Measurements from ENCODE around the gene ZNF423.

The ZNF423 gene

DNA sequence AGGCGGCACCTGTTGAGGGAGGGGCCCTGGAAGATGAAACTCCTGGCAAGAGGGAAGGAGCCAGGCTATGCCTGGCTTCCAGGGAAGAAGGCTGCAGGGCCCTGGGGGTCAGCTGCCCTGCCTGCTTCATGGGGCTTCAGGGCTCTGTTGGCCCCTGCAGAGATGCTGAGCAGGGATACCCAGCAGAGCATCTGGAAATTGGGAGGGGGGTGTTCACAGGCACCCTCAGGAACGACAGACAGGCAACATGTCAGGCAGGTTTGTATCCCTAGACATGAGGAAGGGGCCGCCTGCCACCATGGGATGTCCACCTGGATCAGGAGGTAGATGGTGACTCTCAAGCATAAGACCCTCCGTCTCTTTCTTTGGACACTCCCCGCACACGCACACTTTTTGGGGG is 13.8 kb upstream of the ZNF423 start:
- TF ChIP-seq, protein P1, sequence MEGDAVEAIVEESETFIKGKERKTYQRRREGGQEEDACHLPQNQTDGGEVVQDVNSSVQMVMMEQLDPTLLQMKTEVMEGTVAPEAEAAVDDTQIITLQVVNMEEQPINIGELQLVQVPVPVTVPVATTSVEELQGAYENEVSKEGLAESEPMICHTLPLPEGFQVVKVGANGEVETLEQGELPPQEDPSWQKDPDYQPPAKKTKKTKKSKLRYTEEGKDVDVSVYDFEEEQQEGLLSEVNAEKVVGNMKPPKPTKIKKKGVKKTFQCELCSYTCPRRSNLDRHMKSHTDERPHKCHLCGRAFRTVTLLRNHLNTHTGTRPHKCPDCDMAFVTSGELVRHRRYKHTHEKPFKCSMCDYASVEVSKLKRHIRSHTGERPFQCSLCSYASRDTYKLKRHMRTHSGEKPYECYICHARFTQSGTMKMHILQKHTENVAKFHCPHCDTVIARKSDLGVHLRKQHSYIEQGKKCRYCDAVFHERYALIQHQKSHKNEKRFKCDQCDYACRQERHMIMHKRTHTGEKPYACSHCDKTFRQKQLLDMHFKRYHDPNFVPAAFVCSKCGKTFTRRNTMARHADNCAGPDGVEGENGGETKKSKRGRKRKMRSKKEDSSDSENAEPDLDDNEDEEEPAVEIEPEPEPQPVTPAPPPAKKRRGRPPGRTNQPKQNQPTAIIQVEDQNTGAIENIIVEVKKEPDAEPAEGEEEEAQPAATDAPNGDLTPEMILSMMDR (IDR thresholded peaks at IDR 0.05; ENCODE audit: borderline replicate concordance, control extremely low read depth, extremely low read depth, insufficient read depth, missing control alignments), result no peak
- DNase-seq (ENCODE audit: low spot score), result no peak
- in situ Hi-C loops (cut with MboI; ENCODE audit: low sequenced_read_pairs, unreplicated experiment), result no loop called here

DNA sequence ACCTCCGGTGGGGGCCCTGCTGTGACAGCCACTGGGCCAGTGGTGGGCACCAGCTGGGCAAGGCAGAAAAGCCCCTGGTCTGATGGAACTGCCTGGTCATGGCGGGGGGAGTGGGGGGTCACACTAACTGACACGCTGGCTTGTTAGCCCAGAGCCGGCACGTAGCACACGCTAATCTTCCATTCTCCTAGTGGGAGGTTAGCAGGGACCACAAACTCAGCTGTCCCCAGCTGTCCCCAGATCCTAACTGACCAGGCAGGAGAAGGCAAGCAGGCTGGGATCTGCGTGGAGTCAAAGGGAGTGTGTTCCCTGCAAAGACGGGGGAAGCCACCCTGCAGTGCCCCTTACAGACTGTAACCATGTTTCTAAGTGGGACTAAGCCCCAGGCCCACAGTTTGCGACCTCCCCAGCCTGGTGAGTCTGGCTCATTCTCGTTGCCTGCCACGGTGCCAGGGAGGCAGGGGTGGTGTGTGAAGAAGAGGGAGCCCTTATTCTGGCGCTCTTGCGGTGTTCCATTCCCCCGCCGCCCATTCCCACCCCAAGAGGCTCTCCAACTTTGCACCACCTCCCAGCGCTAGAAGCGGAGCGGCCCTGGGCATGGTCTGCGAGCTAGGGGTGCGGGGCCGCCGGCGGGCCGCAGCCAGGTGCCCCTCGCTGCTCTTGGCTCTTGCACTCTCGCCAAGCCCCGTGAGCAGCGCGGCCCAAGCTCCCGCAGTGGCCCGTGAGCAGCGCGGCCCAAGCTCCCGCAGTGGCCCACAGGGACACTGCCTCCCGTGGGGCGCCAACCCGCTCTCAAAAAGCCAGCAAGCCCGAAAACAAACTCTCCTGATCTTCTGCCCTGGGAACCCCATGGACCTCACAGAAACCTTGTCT is 12.1 kb upstream of the ZNF423 start:
- TF ChIP-seq, protein P1 (IDR thresholded peaks at IDR 0.05; ENCODE audit: borderline replicate concordance, control extremely low read depth, extremely low read depth, insufficient read depth, missing control alignments), result no peak
- in situ Hi-C loops (cut with MboI; ENCODE audit: low sequenced_read_pairs, unreplicated experiment), result no loop called here
- DNase-seq (ENCODE audit: low spot score), result no peak

DNA sequence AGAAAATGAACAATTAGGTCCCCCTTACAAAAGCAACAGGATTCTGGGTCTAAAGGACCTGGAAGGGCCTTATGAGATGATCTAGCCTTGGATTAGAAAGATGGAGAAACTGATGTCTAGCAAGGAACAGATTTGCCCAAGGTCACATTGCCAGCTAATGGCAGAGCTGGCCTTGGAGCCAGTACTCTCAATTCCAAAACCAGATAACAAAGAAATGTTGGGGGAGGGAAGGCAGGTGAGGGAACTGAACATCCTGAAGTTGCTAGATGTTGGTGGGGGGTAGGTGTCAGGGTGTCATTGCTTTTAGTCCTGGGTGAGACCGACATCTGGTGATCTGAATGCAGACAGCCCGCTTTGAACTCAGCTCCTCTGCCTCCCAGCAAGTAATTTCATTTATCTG is 11.3 kb upstream of the ZNF423 start:
- no peak for DNase-seq (ENCODE audit: low spot score)
- in situ Hi-C loops (cut with MboI; ENCODE audit: low sequenced_read_pairs, unreplicated experiment), result no loop called here
- TF ChIP-seq, protein P1 (IDR thresholded peaks at IDR 0.05; ENCODE audit: borderline replicate concordance, control extremely low read depth, extremely low read depth, insufficient read depth, missing control alignments), result no peak

DNA sequence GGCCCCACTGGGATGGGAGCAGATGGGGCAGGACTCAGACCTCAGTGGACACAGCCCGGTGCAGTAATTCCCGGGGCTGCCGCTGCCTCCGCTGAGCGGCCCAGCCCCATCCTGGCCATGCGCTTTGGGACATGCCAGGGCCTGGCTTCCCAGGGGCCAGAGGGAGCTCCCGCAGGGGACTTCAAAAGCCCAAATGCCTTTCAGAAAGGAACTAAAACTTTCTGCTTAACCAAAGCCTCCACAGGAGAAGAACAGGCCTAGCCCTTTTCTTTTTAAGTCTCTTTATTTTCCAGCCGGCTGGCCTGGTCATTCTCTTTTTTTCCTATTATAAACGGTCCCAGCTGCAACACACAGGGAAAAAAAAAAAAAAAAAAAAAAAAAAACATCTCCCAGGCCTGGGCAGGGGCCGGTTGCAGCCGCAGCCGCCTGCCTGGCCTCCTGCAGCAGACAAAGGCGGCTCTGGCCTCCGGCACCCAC is 10.7 kb upstream of the ZNF423 start:
- in situ Hi-C loops (cut with MboI; ENCODE audit: low sequenced_read_pairs, unreplicated experiment), result no loop called here
- TF ChIP-seq, protein P1 (IDR thresholded peaks at IDR 0.05; ENCODE audit: borderline replicate concordance, control extremely low read depth, extremely low read depth, insufficient read depth, missing control alignments), result no peak
- DNase-seq (ENCODE audit: low spot score), result no peak

DNA sequence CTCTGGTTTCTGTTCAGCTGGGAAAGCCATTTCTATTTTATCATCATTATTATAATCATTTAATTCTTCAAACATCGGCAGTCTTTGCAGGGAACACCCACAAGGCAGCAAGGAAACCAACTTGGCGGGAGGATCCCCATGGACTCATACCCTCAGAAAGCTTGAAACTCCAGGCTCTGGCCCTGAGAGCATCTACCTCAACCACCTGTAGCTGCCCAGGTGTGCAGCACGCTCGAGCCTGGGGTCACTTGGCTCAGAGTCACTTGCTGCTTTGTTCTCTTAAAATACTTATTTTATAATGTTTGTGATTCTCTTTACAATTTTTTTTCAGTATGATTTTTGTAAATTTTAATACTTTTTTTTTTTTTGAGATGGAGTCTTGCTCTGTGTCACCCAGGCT is 6.8 kb upstream of the ZNF423 start:
- in situ Hi-C loops (cut with MboI; ENCODE audit: low sequenced_read_pairs, unreplicated experiment), result no loop called here
- TF ChIP-seq, protein P1 (IDR thresholded peaks at IDR 0.05; ENCODE audit: borderline replicate concordance, control extremely low read depth, extremely low read depth, insufficient read depth, missing control alignments), result no peak
- no peak for DNase-seq (ENCODE audit: low spot score)

DNA sequence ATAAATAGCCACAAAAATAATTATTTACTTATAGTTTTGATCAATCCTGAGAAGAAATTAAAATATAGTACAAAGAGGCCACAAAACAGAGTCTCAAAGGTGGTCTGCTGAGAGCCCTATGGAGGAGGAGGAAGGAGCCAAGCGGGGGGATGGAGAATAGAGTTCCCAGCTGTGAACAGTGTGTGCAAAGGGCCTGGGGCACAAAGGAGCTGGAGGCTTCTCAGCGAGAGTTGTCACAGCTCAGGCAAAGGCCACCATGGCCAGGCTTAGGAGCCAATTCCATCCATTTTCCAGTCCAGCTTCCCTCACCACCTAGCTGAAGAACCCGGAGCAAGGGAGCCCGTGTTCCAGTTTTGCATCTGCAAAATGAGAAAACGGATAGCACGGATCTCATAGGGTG is 5.4 kb upstream of the ZNF423 start:
- DNase-seq (ENCODE audit: low spot score), result no peak
- TF ChIP-seq, protein P1 (IDR thresholded peaks at IDR 0.05; ENCODE audit: borderline replicate concordance, control extremely low read depth, extremely low read depth, insufficient read depth, missing control alignments), result no peak
- in situ Hi-C loops (cut with MboI; ENCODE audit: low sequenced_read_pairs, unreplicated experiment), result no loop called here
